Spleen (tissue), 11 donors: ENCODE measurements around the gene ADGRV1. TPM values are rescaled to one million over a fixed set of nuclear protein-coding genes. Genes with fewer than 3 reads are reported as not detected.

Experiments
- DNase-seq: peaks from one replicate; pipeline ENCODE4 v3.0.0-alpha.2; 2020
- H3K27ac ChIP-seq, 8 donors: fragments of 200-600 bp; sonication (generic) in 7 of 8; 1 replicate in 4 of 8; 2 replicates in 4 of 8; pipeline versions ENCODE4 v1.5.0 to v1.8.0; 2016 to 2021; ENCODE audit warnings: inconsistent platforms in 4 of 8, mild to moderate bottlenecking in 4 of 8, moderate library complexity in 1 of 8
- H3K27me3 ChIP-seq, 7 donors: fragments of 200-600 bp; sonication (generic) in 6 of 7; replicated peaks in 1 of 7; 1 replicate in 4 of 7; 2 replicates in 3 of 7; pipeline versions ENCODE4 v1.5.0 to v1.8.0; 2016 to 2021; ENCODE audit warnings: inconsistent platforms in 3 of 7, mild to moderate bottlenecking in 1 of 7
- H3K36me3 ChIP-seq, 6 donors: fragments of 200-600 bp; sonication (generic) in 5 of 6; 1 replicate in 4 of 6; 2 replicates in 2 of 6; pipeline versions ENCODE4 v1.5.0 to v1.8.0; 2016 to 2021; ENCODE audit warnings: inconsistent platforms in 2 of 6
- H3K4me1 ChIP-seq, 6 donors: fragments of 200-600 bp; sonication (generic) in 5 of 6; 1 replicate in 3 of 6; 2 replicates in 3 of 6; pipeline versions ENCODE4 v1.5.0 to v1.8.0; 2016 to 2021; ENCODE audit warnings: inconsistent platforms in 3 of 6
- H3K4me3 ChIP-seq, 8 donors: fragments of 200-600 bp; sonication (generic) in 7 of 8; 1 replicate in 4 of 8; 2 replicates in 4 of 8; pipeline versions ENCODE4 v1.5.0 to v1.8.0; 2016 to 2021; ENCODE audit warnings: inconsistent platforms in 4 of 8, mild to moderate bottlenecking in 4 of 8, moderate library complexity in 2 of 8
- H3K9me3 ChIP-seq, 8 donors: fragments of 200-600 bp; sonication (generic) in 7 of 8; 1 replicate in 4 of 8; 2 replicates in 4 of 8; pipeline versions ENCODE4 v1.5.0 to v1.8.0; 2016 to 2021; ENCODE audit warnings: inconsistent platforms in 4 of 8
- POLR2A ChIP-seq, 3 donors: fragments of 450-650 bp; IDR thresholded peaks; one replicate each; pipeline ENCODE4 v1.5.1; 2017; ENCODE audit warnings: antibody characterized with exemption in 3 of 3, mild to moderate bottlenecking in 1 of 3
- POLR2AphosphoS5 ChIP-seq, 3 donors: sonication (generic); formaldehyde crosslinking; IDR thresholded peaks; one replicate each; pipeline ENCODE4 v1.5.1; 2017; ENCODE audit warnings: antibody characterized with exemption in 3 of 3
- WGBS, 5 donors: extraction: QIAGEN DNeasy Blood & Tissue Kit in 3 of 5; methylation state at CpG; one replicate each; pipeline versions ENCODE4 v1.1.5 to v1.1.7; 2013 to 2018; 5-methylcytosine and 5-hydroxymethylcytosine counted together
- intact Hi-C: fragments of 100-400 bp; cut with DNase I; formaldehyde crosslinking; loops from one replicate; pipeline ENCODE4 v1.15.0; 2023; ENCODE audit warnings: low total_unique reads
- polyA plus RNA-seq, 3 donors: library from polyadenylated mRNA; stranded (reverse); fragments of 200-250 nt; gene quantifications; one replicate each; pipeline ENCODE4 v1.2.1, GENCODE V29; 2013
- total RNA-seq, 7 donors: library from RNA; depleted of rRNA in 3 of 7; stranded (reverse); fragments of >200 nt in 3 of 7; fragmentation: NEBNext Ultra II Directional in 4 of 7; extraction: Animal tissue kit (Norgen Biotek cat#: 25700) in 4 of 7; gene quantifications; one replicate each; pipeline versions ENCODE4 v1.1.0 to v1.2.1, GENCODE V29; 2016 to 2021
- TF ChIP-seq, protein P1 (sequence below), 11 experiments: fragments of 200-600 bp in 7 of 11; fragments of 450-650 bp in 4 of 11; sonication (generic) in 4 of 11; IDR thresholded peaks in 8 of 11; conservative IDR thresholded peaks in 3 of 11; 1 replicate in 7 of 11; 2 replicates in 4 of 11; pipeline versions ENCODE4 v1.4.0 to v1.8.0; 2016 to 2021; ENCODE audit warnings: antibody characterized with exemption in 11 of 11, inconsistent platforms in 4 of 11, mild to moderate bottlenecking in 1 of 11
- donor health status: healthy with polysubstance abuse.
- donor health status: DM: no; HTN: no; CAD: no; lungs with moderate emphysema.
- donor health status: DM: no; HTN: no; CAD: no.
- donor health status: Bipolar disorder and iron deficiency.
- donor health status: healthy.
- donor health status: DM: no; HTN: no; CAD: no.
- donor health status: DM: yes; HTN: yes; CAD: no.

Gene ADGRV1
- total and polyA plus RNA-seq, 10 donors, result 0.08 to 0.69 (median 0.28) TPM; not detected in 3

DNA sequence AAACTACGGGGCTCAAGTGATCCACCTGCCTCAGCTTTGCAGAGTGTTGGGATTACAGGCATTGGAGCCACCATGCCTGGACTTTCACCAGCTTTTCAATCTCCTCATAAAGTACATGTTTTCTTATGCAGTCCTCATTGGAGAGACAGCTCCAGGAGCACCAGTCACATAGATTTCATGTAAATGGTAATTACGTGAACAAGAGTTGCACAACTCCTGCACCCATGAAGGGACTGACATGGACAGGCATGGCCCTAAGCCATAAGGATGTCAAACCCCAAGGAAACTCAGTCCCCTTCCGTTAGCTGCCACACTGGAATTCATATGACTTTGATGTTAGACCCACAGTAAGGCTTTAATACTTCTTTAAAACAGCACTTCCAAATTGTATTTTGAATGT, 7.6 kb upstream of the ADGRV1 start:
- intact Hi-C loops, result no loop called here
- DNase-seq, result no peak
- Histone ChIP-seq H3K4me3 (no peak overlapping the region), H3K36me3 (no peaks in the 10 kb centered on the region), H3K27ac (no peak overlapping the region), H3K27me3 (peaks cover 0 to 47% (median 0%) of the 10 kb centered on the region in 7 donors), H3K9me3 (no peaks in the 10 kb centered on the region), H3K4me1 (peaks cover 0 to 5% (median 0%) of the 10 kb centered on the region in 6 donors)
- TF ChIP-seq, protein P1, sequence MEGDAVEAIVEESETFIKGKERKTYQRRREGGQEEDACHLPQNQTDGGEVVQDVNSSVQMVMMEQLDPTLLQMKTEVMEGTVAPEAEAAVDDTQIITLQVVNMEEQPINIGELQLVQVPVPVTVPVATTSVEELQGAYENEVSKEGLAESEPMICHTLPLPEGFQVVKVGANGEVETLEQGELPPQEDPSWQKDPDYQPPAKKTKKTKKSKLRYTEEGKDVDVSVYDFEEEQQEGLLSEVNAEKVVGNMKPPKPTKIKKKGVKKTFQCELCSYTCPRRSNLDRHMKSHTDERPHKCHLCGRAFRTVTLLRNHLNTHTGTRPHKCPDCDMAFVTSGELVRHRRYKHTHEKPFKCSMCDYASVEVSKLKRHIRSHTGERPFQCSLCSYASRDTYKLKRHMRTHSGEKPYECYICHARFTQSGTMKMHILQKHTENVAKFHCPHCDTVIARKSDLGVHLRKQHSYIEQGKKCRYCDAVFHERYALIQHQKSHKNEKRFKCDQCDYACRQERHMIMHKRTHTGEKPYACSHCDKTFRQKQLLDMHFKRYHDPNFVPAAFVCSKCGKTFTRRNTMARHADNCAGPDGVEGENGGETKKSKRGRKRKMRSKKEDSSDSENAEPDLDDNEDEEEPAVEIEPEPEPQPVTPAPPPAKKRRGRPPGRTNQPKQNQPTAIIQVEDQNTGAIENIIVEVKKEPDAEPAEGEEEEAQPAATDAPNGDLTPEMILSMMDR (IDR thresholded peaks at IDR 0.05 in 8 of 11, conservative IDR thresholded peaks at IDR 0.05 in 3 of 11), result no peak
- TF ChIP-seq POLR2AphosphoS5 (IDR thresholded peaks at IDR 0.05) (no peak), POLR2A (IDR thresholded peaks at IDR 0.05) (no peak)
- 48 to 62% (median 60%) methylated on average over 3 of the region's 3 CpGs for WGBS, 5 donors

DNA sequence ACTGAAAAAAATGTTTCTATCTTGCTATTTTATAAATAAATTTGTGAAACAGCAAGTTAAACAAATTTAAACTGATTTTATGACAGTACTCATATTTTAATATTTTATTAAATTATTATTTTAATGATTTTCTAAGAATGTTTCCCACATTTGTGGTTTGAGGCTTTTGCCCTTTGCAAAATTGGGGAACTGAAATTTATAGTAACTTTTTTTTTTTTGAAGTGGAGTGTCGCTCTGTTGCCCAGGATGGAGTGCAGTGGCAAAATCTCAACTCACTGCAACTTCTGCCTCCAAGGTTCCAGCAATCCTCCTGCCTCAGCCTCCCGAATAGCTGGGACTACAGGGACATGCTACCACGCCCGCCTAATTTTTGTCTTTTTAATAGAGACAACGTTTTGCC, 7.2 kb upstream of the ADGRV1 start:
- Histone ChIP-seq H3K27me3 (peaks cover 0 to 47% (median 0%) of the 10 kb centered on the region in 7 donors), H3K4me1 (peaks cover 0 to 5% (median 0%) of the 10 kb centered on the region in 6 donors), H3K36me3 (no peaks in the 10 kb centered on the region), H3K27ac (no peak overlapping the region), H3K9me3 (no peaks in the 10 kb centered on the region), H3K4me3 (no peak overlapping the region)
- no peak for DNase-seq
- 69 to 81% (median 70%) methylated on average over 5 of the region's 5 CpGs for WGBS, 5 donors
- no peak for TF ChIP-seq POLR2AphosphoS5 (IDR thresholded peaks at IDR 0.05)
- no peak for TF ChIP-seq POLR2A (IDR thresholded peaks at IDR 0.05)
- TF ChIP-seq, protein P1 (IDR thresholded peaks at IDR 0.05 in 8 of 11, conservative IDR thresholded peaks at IDR 0.05 in 3 of 11), result no peak
- intact Hi-C loops, result no loop called here

DNA sequence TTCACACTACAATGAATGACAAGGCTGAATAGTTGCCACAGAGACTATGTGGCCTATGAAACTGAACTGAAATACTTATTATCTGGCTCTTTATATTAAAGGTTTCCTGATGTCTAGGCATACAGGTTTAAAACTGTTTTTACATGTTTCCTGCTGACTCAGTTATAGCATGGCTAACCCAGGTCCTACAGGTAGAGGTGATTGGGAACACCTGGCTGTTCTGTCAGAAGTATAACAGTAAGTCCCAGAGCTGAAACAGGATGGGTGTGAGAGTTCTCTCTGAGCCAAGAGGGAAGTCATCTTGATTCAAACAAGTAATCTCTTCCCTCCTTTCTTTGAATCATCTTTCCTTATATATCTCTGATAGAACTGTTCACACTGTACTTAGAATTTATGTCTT, 4.9 kb upstream of the ADGRV1 start:
- intact Hi-C loops, result no loop called here
- Histone ChIP-seq H3K27me3 (peaks cover 0 to 52% (median 15%) of the 10 kb centered on the region in 7 donors), H3K27ac (no peak overlapping the region), H3K36me3 (no peaks in the 10 kb centered on the region), H3K4me1 (peaks cover 6 to 15% (median 8%) of the 10 kb centered on the region in 6 donors), H3K9me3 (no peaks in the 10 kb centered on the region), H3K4me3 (no peak overlapping the region)
- TF ChIP-seq POLR2A (IDR thresholded peaks at IDR 0.05), result no peak
- no peak for TF ChIP-seq POLR2AphosphoS5 (IDR thresholded peaks at IDR 0.05)
- TF ChIP-seq, protein P1 (IDR thresholded peaks at IDR 0.05 in 8 of 11, conservative IDR thresholded peaks at IDR 0.05 in 3 of 11), result no peak
- DNase-seq, result no peak

DNA sequence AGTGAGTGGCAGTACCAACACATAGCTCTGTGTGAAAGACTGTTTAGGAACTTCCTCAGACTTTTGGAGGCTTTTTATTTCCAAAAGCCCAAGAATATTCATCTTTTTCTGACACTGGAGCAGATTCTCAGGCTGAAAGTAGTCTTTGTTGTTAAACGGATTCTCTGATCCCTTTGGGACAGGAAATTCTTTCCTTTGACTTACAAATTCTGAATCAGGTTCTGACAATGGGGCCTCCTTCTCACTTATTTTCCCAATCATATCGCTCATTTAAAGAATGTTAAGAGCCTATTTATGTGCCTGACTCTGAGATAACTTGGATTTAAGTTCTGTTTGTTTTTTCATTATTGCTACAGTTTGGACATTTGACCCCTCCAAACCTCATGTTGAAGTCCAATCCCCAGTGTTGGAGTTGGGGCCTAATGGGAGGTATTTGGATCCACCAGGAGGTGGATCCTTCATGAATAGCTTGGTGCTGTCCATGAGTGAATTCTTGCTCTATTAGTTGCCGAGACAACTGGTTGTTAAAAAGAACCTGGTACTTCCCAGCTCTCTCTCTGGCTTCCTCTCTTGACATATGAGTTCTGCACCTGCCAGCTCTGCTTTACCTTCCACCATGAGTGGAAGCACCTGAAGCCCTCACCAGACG, 4.1 kb upstream of the ADGRV1 start:
- intact Hi-C loops, result no loop called here
- 76 to 82% (median 81%) methylated on average over 4 of the region's 4 CpGs for WGBS, 5 donors
- TF ChIP-seq, protein P1 (IDR thresholded peaks at IDR 0.05 in 8 of 11, conservative IDR thresholded peaks at IDR 0.05 in 3 of 11), result no peak
- no peak for TF ChIP-seq POLR2AphosphoS5 (IDR thresholded peaks at IDR 0.05)
- TF ChIP-seq POLR2A (IDR thresholded peaks at IDR 0.05), result no peak
- Histone ChIP-seq H3K4me3 (no peak overlapping the region), H3K36me3 (no peaks in the 10 kb centered on the region), H3K27me3 (peaks cover 0 to 60% (median 23%) of the 10 kb centered on the region in 7 donors), H3K9me3 (no peaks in the 10 kb centered on the region), H3K4me1 (peaks cover 9 to 22% (median 14%) of the 10 kb centered on the region in 6 donors), H3K27ac (no peak overlapping the region)
- DNase-seq, result no peak
